ENCODE results near the gene ZNF366. TPM values are rescaled to one million over a fixed set of nuclear protein-coding genes. Genes with fewer than 3 reads are reported as not detected.
A peak's percentile ranks its signal among the peaks of the same experiment; 100 is the strongest.

The ZNF366 gene
- total RNA-seq, 1 experiment from 2014 or later = not detected

DNA sequence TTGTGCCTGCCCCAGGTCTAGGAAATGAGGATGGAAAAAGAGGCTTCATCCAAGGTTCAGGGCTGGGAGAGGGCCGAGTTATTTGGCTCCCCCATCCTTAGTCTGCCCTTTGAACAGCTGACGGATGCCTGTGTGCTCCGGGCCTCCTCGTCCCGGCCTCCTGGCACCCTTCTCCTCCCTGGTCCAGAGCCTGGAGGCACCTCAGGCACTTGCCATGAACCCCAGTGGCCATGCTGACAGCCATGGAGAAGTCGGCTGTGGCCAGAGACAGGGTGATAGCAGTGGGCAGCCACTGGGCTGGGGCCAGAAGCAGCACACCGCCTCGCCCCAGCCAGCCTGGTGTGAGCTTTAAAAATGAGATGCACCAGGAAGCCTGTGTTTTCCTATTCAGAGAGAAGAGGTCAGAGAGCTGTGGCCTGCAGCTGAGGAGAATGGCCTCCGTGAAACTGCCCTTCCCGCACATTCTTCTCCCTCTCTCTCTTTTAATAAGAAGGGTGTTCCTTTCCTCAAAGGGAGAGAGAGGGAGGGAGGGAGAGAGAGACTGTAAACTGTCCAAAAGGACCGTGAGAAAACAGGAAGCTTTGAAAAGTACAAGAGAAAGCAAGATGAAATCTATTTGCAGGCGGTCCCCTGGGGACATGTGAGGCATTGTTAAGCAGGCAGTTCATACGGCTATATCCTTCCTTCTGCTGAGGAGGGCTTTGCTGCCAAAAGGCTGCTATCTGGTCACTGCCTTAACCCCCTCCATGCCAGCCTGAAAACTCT, 55.3 kb downstream of the ZNF366 start:
- no TSS peak for BruUV-seq (replicated peaks)
- H3K4me3 ChIP-seq (replicated peaks in 1 of 2; ENCODE audit: low read depth in 1 of 2, low read length in 2 of 2) = peak overlapping the region in 1 of 2 experiments; percentile 14; a peak in 1 of 4 replicates
- no peak for DNase-seq (ENCODE audit: low read depth, low spot score)
- H3K4me2 ChIP-seq (ENCODE audit: low read length) = peak overlapping the region; percentile 70
- TF ChIP-seq CBX3 (IDR thresholded peaks at IDR 0.05; ENCODE audit: low read depth) (no peak), ZBTB33 (IDR thresholded peaks at IDR 0.05; ENCODE audit: extremely low read depth, insufficient replicate concordance, low read length) (no peak), SIN3A (IDR thresholded peaks at IDR 0.05; ENCODE audit: low read depth) (no peak), CEBPB (IDR thresholded peaks at IDR 0.05; ENCODE audit: low read depth) (no peak), EZH2phosphoT487 (IDR thresholded peaks at IDR 0.05; ENCODE audit: borderline replicate concordance) (no peak), SRF (IDR thresholded peaks at IDR 0.05; ENCODE audit: low read depth) (no peak), CTCF (IDR thresholded peaks at IDR 0.05 in 2 of 3, conservative IDR thresholded peaks at IDR 0.05 in 1 of 3; ENCODE audit: borderline replicate concordance in 1 of 3, insufficient read depth in 1 of 3, low read depth in 2 of 3, low read length in 2 of 3) (no peak), TCF7L2 (IDR thresholded peaks at IDR 0.05; ENCODE audit: borderline replicate concordance, extremely low read depth, insufficient read depth, insufficient read length) (no peak), ELF1 (IDR thresholded peaks at IDR 0.05; ENCODE audit: borderline replicate concordance, low read depth) (no peak), ZNF274 (IDR thresholded peaks at IDR 0.05; ENCODE audit: low read depth, low read length) (no peak), EZH2 (IDR thresholded peaks at IDR 0.05) (no peak), POLR2AphosphoS5 (IDR thresholded peaks at IDR 0.05; ENCODE audit: low read depth, low read length) (no peak), POLR2A (IDR thresholded peaks at IDR 0.05; ENCODE audit: borderline replicate concordance, extremely low read depth, insufficient read depth, insufficient read length) (no peak), RAD21 (IDR thresholded peaks at IDR 0.05; ENCODE audit: low read depth) (no peak), REST (IDR thresholded peaks at IDR 0.05; ENCODE audit: low read depth) (no peak), FOSL1 (IDR thresholded peaks at IDR 0.05; ENCODE audit: low read depth) (no peak)
- RAD21 ChIA-PET (ENCODE audit: low non-redundant PET in 1 of 2, low total read pairs in 2 of 2, uncharacterized antibody in 2 of 2, unreplicated experiment in 2 of 2) = no interaction called here
- no peaks in the 10 kb centered on the region for H3K27me3 ChIP-seq (ENCODE audit: insufficient read depth, low read length)
- H3K9me3 ChIP-seq (ENCODE audit: control insufficient read depth in 1 of 2, insufficient read depth in 1 of 2, low read depth in 1 of 2, low read length in 2 of 2) = no peaks in the 10 kb centered on the region
- no peaks in the 10 kb centered on the region for H3K79me2 ChIP-seq (ENCODE audit: insufficient read depth, low read length)
- H3K9me2 ChIP-seq (ENCODE audit: insufficient read depth) = no peaks in the 10 kb centered on the region
- H4K20me1 ChIP-seq (ENCODE audit: insufficient read depth) = no peaks in the 10 kb centered on the region
- H2AFZ ChIP-seq (ENCODE audit: low read depth, low read length, poor library complexity, severe bottlenecking) = peak overlapping the region; percentile 86
- H3K27ac ChIP-seq (ENCODE audit: low read depth, low read length) = no peak overlapping the region
- intact Hi-C loops (cut with micrococcal nuclease) = no loop called here
- H3K36me3 ChIP-seq (ENCODE audit: control insufficient read depth in 1 of 2, insufficient read depth in 2 of 2, low read length in 2 of 2) = no peaks in the 10 kb centered on the region
- no peak overlapping the region for H3K9ac ChIP-seq (ENCODE audit: low read length)
- CTCF ChIA-PET = no interaction called here
- peak; percentile 44 for ATAC-seq
- POLR2A ChIA-PET = no interaction called here
- H3K4me1 ChIP-seq (ENCODE audit: control insufficient read depth in 1 of 2, insufficient read depth in 2 of 2, low read length in 2 of 2) = peaks cover 13 to 17% of the 10 kb centered on the region in 2 experiments
